ENCODE measurements around the gene TMEM164. TPM values are rescaled to one million over a fixed set of nuclear protein-coding genes. Genes with fewer than 3 reads are reported as not detected.

The TMEM164 gene
- polyA plus RNA-seq, 1 experiment: 12.9 TPM

DNA sequence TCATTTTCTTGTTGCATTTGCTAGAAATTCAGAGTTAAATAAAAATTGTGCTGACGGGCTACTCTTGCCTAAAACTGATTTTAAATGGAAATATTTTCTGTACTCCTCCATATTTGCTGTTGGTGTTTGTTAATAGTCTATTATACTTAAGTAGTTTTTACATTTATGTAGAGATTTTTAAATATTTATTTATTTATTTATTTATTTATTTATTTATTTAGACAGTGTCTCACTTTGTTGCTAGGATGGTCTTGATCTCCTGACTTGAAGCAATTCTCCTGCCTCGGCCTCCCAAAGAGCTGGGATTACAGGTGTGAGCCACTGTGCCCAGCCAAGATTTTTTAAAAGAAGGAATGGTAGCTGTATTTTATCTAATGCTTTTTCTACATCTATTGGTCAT is 68.1 kb downstream of the TMEM164 start:
- Histone ChIP-seq H3K27ac (ENCODE audit: low read depth, low read length) (no peak overlapping the region), H3K9me3 (ENCODE audit: control insufficient read depth, insufficient read depth, low read length) (no peaks in the 10 kb centered on the region), H3K27me3 (ENCODE audit: control insufficient read depth, insufficient read depth, low read length) (no peaks in the 10 kb centered on the region), H3K4me3 (ENCODE audit: low read depth, low read length) (no peak overlapping the region)
- CTCF ChIA-PET: no interaction called here
- no peak for DNase-seq (ENCODE audit: low read depth, low spot score)
- POLR2A ChIA-PET: no interaction called here
- TF ChIP-seq, protein P1, sequence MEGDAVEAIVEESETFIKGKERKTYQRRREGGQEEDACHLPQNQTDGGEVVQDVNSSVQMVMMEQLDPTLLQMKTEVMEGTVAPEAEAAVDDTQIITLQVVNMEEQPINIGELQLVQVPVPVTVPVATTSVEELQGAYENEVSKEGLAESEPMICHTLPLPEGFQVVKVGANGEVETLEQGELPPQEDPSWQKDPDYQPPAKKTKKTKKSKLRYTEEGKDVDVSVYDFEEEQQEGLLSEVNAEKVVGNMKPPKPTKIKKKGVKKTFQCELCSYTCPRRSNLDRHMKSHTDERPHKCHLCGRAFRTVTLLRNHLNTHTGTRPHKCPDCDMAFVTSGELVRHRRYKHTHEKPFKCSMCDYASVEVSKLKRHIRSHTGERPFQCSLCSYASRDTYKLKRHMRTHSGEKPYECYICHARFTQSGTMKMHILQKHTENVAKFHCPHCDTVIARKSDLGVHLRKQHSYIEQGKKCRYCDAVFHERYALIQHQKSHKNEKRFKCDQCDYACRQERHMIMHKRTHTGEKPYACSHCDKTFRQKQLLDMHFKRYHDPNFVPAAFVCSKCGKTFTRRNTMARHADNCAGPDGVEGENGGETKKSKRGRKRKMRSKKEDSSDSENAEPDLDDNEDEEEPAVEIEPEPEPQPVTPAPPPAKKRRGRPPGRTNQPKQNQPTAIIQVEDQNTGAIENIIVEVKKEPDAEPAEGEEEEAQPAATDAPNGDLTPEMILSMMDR (IDR thresholded peaks at IDR 0.05; ENCODE audit: low read depth, low read length): no peak

DNA sequence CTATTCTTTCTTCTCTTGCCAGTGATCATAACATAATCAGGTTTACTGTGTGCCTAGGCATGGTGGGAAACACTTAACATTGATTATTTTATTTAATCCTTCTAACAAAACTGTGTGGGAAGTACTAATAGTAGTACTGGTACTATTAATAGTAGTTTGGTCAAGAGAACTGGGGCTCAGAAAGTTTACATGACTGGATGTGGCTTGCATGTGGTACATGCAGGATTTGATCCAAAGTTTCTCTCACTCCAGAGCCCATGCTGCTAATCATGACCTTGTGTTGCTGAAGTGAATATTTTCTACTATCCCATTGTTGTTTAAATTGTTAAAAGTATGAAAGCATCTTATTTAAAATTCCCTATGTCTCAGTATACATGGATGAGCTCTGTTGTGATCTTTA is 78.4 kb downstream of the TMEM164 start:
- H3K9me3 ChIP-seq (ENCODE audit: control insufficient read depth, insufficient read depth, low read length): no peaks in the 10 kb centered on the region
- CTCF ChIA-PET: no interaction called here
- peak overlapping the region; percentile 39 for H3K27ac ChIP-seq (ENCODE audit: low read depth, low read length)
- H3K27me3 ChIP-seq (ENCODE audit: control insufficient read depth, insufficient read depth, low read length): no peaks in the 10 kb centered on the region
- POLR2A ChIA-PET: no interaction called here
- H3K4me3 ChIP-seq (ENCODE audit: low read depth, low read length): no peak overlapping the region
- DNase-seq (ENCODE audit: low read depth, low spot score): no peak
- TF ChIP-seq, protein P1 (IDR thresholded peaks at IDR 0.05; ENCODE audit: low read depth, low read length): no peak

DNA sequence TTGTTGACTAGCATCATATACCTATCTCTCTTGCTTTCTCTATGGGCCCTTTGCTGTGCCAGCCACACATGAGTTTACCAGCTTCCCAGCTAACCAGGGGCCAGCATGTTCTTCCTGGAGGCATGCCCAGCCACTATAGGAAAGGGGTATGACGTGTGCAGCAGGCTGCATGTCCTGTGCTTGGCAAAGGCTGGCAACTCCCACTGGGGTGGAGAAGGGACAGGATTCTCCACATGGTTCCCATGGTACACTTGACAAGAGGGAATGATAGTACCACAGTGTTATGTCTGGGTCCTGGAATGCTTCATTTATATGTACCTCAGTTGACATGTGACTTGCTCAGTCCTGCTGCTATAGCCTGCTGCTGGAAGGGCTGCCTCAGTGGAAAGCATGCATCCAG is 78.8 kb downstream of the TMEM164 start:
- POLR2A ChIA-PET: no interaction called here
- Histone ChIP-seq H3K9me3 (ENCODE audit: control insufficient read depth, insufficient read depth, low read length) (no peaks in the 10 kb centered on the region), H3K27ac (ENCODE audit: low read depth, low read length) (peak overlapping the region; percentile 39), H3K4me3 (ENCODE audit: low read depth, low read length) (no peak overlapping the region), H3K27me3 (ENCODE audit: control insufficient read depth, insufficient read depth, low read length) (no peaks in the 10 kb centered on the region)
- DNase-seq (ENCODE audit: low read depth, low spot score): no peak
- TF ChIP-seq, protein P1 (IDR thresholded peaks at IDR 0.05; ENCODE audit: low read depth, low read length): no peak
- CTCF ChIA-PET: no interaction called here

DNA sequence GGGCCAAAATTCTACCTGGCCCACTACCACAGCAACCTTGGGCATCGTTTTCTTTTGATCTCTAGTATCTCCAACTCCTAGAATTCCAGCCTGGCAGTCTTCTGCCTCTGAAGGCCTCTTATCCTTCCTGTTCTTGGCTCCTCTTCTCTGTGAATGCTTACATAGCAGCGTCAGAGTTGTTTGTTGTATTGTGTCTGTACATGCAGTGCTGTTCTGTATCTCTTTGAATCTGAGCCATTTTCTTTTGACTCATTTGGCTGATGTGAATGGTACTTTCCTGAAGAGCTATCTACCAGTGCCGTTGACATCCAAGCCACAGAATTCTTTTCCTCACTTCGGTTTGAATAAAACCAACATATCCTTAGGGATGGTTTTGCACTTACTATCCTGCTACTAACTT is 79.2 kb downstream of the TMEM164 start:
- peak; percentile 58 for DNase-seq (ENCODE audit: low read depth, low spot score)
- Histone ChIP-seq H3K9me3 (ENCODE audit: control insufficient read depth, insufficient read depth, low read length) (no peaks in the 10 kb centered on the region), H3K27ac (ENCODE audit: low read depth, low read length) (peak overlapping the region; percentile 39), H3K4me3 (ENCODE audit: low read depth, low read length) (no peak overlapping the region), H3K27me3 (ENCODE audit: control insufficient read depth, insufficient read depth, low read length) (no peaks in the 10 kb centered on the region)
- TF ChIP-seq, protein P1 (IDR thresholded peaks at IDR 0.05; ENCODE audit: low read depth, low read length): no peak
- ChIA-PET CTCF (no interaction called here), POLR2A (no interaction called here)

DNA sequence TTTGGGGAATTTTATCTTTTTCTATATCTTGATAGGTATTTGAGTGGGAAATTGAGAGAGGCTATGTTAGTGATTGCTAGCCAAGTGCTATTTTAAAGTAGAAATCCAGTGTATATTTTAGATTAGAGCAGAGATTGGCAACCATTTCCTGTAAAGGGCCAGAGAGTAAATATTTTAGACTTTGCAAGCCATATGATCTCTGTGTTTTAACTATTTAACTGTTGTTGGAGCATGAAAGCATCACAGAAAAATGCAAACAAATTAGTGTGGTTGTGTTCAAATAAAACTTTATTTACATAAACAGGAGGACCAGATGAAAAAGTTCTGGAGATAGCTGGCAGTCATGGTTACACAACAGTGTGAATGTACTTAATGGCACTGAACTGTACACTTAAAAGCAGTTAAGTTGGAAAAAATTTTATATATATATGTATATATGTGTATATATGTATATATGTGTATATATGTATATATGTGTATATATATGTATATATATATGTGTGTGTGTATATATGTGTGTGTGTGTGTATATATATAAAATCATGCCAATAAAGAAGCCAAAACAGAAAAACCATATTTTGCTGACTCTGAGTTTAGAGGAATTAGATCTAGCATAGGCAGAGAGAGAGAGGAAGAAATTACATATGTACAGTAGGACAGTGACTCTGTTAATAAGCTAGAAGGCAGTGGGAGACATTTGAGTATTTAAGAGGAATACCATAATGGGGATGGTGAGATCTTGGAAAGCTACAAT is 83.4 kb downstream of the TMEM164 start:
- peak overlapping the region; percentile 98 for H3K27ac ChIP-seq (ENCODE audit: low read depth, low read length)
- H3K4me3 ChIP-seq (ENCODE audit: low read depth, low read length): no peak overlapping the region
- no peaks in the 10 kb centered on the region for H3K9me3 ChIP-seq (ENCODE audit: control insufficient read depth, insufficient read depth, low read length)
- no peaks in the 10 kb centered on the region for H3K27me3 ChIP-seq (ENCODE audit: control insufficient read depth, insufficient read depth, low read length)
- DNase-seq (ENCODE audit: low read depth, low spot score): peak; percentile 34
- ChIA-PET CTCF (interaction anchor here (1.4 kb wide), 1 partner anchor 60 kb away, joined by 7 read pairs; no protein-coding TSS in a partner anchor), POLR2A (interaction anchor here (1.6 kb wide), 1 partner anchor 332 kb away, joined by 4 read pairs; no protein-coding TSS in a partner anchor)
- TF ChIP-seq, protein P1 (IDR thresholded peaks at IDR 0.05; ENCODE audit: low read depth, low read length): no peak
